ENCODE data around the gene POLR3F. TPM values are rescaled to one million over a fixed set of nuclear protein-coding genes. Genes with fewer than 3 reads are reported as not detected.

Gene POLR3F
- total RNA-seq, 1 donor = 20.3 TPM

- H3K27ac ChIP-seq (ENCODE audit: low read depth, low read length) = peak overlapping the region; percentile 78
- peaks cover 66% of the 10 kb centered on the region for H3K36me3 ChIP-seq (ENCODE audit: insufficient read depth, low read length)
- no peak overlapping the region for H2AFZ ChIP-seq (ENCODE audit: low read length)
- H3K4me1 ChIP-seq (ENCODE audit: insufficient read depth, low read length) = peaks cover 34% of the 10 kb centered on the region
- H4K20me1 ChIP-seq (ENCODE audit: insufficient read depth, low read length) = no peaks in the 10 kb centered on the region
- no peaks in the 10 kb centered on the region for H3K27me3 ChIP-seq (ENCODE audit: insufficient read depth, low read length)
- no peak overlapping the region for H3K4me3 ChIP-seq (ENCODE audit: insufficient read depth, low read length)
- peak; percentile 93 for DNase-seq (ENCODE audit: insufficient read length, low spot score, missing footprints)
- peak overlapping the region; percentile 16 for H3K4me2 ChIP-seq (ENCODE audit: insufficient read depth, low read length)
- no peaks in the 10 kb centered on the region for H3K9me3 ChIP-seq (ENCODE audit: low read depth, low read length)
- TF ChIP-seq, protein P1, sequence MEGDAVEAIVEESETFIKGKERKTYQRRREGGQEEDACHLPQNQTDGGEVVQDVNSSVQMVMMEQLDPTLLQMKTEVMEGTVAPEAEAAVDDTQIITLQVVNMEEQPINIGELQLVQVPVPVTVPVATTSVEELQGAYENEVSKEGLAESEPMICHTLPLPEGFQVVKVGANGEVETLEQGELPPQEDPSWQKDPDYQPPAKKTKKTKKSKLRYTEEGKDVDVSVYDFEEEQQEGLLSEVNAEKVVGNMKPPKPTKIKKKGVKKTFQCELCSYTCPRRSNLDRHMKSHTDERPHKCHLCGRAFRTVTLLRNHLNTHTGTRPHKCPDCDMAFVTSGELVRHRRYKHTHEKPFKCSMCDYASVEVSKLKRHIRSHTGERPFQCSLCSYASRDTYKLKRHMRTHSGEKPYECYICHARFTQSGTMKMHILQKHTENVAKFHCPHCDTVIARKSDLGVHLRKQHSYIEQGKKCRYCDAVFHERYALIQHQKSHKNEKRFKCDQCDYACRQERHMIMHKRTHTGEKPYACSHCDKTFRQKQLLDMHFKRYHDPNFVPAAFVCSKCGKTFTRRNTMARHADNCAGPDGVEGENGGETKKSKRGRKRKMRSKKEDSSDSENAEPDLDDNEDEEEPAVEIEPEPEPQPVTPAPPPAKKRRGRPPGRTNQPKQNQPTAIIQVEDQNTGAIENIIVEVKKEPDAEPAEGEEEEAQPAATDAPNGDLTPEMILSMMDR (IDR thresholded peaks at IDR 0.05; ENCODE audit: extremely low read depth, low read depth, low read length) = peak; percentile 20
- peaks cover 6% of the 10 kb centered on the region for H3K79me2 ChIP-seq (ENCODE audit: insufficient read depth, low read length)
Measured at GRCh38 chr20:18527836-18528235, 60.6 kb downstream of the POLR3F start.

GRCh38 chr20:18529041-18529440 is 61.9 kb downstream of the POLR3F start:
- H3K27ac ChIP-seq (ENCODE audit: low read depth, low read length) = no peak overlapping the region
- H3K36me3 ChIP-seq (ENCODE audit: insufficient read depth, low read length) = peaks cover 75% of the 10 kb centered on the region
- no peak for DNase-seq (ENCODE audit: insufficient read length, low spot score, missing footprints)
- H3K27me3 ChIP-seq (ENCODE audit: insufficient read depth, low read length) = no peaks in the 10 kb centered on the region
- peaks cover 44% of the 10 kb centered on the region for H3K4me1 ChIP-seq (ENCODE audit: insufficient read depth, low read length)
- peaks cover 6% of the 10 kb centered on the region for H3K79me2 ChIP-seq (ENCODE audit: insufficient read depth, low read length)
- no peak overlapping the region for H2AFZ ChIP-seq (ENCODE audit: low read length)
- H3K4me3 ChIP-seq (ENCODE audit: insufficient read depth, low read length) = no peak overlapping the region
- H3K4me2 ChIP-seq (ENCODE audit: insufficient read depth, low read length) = no peak overlapping the region
- no peaks in the 10 kb centered on the region for H3K9me3 ChIP-seq (ENCODE audit: low read depth, low read length)
- TF ChIP-seq, protein P1 (IDR thresholded peaks at IDR 0.05; ENCODE audit: extremely low read depth, low read depth, low read length) = no peak
- H4K20me1 ChIP-seq (ENCODE audit: insufficient read depth, low read length) = no peaks in the 10 kb centered on the region

GRCh38 chr20:18532626-18533025 is 65.4 kb downstream of the POLR3F start:
- DNase-seq (ENCODE audit: insufficient read length, low spot score, missing footprints) = no peak
- H4K20me1 ChIP-seq (ENCODE audit: insufficient read depth, low read length) = no peaks in the 10 kb centered on the region
- H3K27me3 ChIP-seq (ENCODE audit: insufficient read depth, low read length) = no peaks in the 10 kb centered on the region
- H3K4me1 ChIP-seq (ENCODE audit: insufficient read depth, low read length) = peaks cover 19% of the 10 kb centered on the region
- H3K79me2 ChIP-seq (ENCODE audit: insufficient read depth, low read length) = peaks cover 6% of the 10 kb centered on the region
- H3K27ac ChIP-seq (ENCODE audit: low read depth, low read length) = no peak overlapping the region
- H3K4me2 ChIP-seq (ENCODE audit: insufficient read depth, low read length) = no peak overlapping the region
- no peaks in the 10 kb centered on the region for H3K9me3 ChIP-seq (ENCODE audit: low read depth, low read length)
- TF ChIP-seq, protein P1 (IDR thresholded peaks at IDR 0.05; ENCODE audit: extremely low read depth, low read depth, low read length) = no peak
- no peak overlapping the region for H3K4me3 ChIP-seq (ENCODE audit: insufficient read depth, low read length)
- H2AFZ ChIP-seq (ENCODE audit: low read length) = no peak overlapping the region
- H3K36me3 ChIP-seq (ENCODE audit: insufficient read depth, low read length) = peaks cover 70% of the 10 kb centered on the region

DNA sequence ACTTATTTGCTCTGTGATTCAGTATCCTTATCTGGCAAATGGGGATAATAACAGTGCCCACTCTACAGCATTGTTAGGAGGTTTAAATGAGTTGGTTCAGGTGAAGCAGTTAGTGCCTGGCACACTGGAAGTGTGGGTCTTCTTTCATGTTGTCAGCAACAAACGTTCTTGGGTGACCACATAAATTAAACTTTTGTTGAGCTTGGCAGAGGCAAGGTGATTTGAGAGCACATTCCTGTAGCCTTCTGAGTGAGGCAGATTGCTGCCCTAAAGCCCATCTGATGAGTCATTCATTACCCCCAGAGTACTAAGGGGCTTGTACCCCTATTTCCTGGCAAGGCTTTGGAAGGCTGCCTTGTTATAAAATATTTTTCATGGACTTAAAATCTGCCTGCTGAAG is 66.3 kb downstream of the POLR3F start:
- no peak overlapping the region for H3K4me3 ChIP-seq (ENCODE audit: insufficient read depth, low read length)
- no peak for DNase-seq (ENCODE audit: insufficient read length, low spot score, missing footprints)
- H3K36me3 ChIP-seq (ENCODE audit: insufficient read depth, low read length) = peaks cover 65% of the 10 kb centered on the region
- no peaks in the 10 kb centered on the region for H4K20me1 ChIP-seq (ENCODE audit: insufficient read depth, low read length)
- TF ChIP-seq, protein P1 (IDR thresholded peaks at IDR 0.05; ENCODE audit: extremely low read depth, low read depth, low read length) = no peak
- H3K4me2 ChIP-seq (ENCODE audit: insufficient read depth, low read length) = no peak overlapping the region
- peaks cover 6% of the 10 kb centered on the region for H3K79me2 ChIP-seq (ENCODE audit: insufficient read depth, low read length)
- no peak overlapping the region for H3K27ac ChIP-seq (ENCODE audit: low read depth, low read length)
- H3K9me3 ChIP-seq (ENCODE audit: low read depth, low read length) = no peaks in the 10 kb centered on the region
- no peaks in the 10 kb centered on the region for H3K27me3 ChIP-seq (ENCODE audit: insufficient read depth, low read length)
- H2AFZ ChIP-seq (ENCODE audit: low read length) = no peak overlapping the region
- peaks cover 11% of the 10 kb centered on the region for H3K4me1 ChIP-seq (ENCODE audit: insufficient read depth, low read length)

Measured in osteoblast (primary cell).